Astrocyte (in vitro differentiated cells and primary cell): ENCODE results near the gene EIF3J. TPM values are rescaled to one million over a fixed set of nuclear protein-coding genes. Genes with fewer than 3 reads are reported as not detected.
A peak's percentile ranks its signal among the peaks of the same experiment; 100 is the strongest.
"Not testable (repeated sequence)": the region's sequence is repeated elsewhere in the genome, so short reads cannot be mapped to it uniquely, and the experiment has no call there.

Experiments
- DNase-seq: peaks from one replicate; pipeline ENCODE4 v3.0.0-alpha.2; 2010; ENCODE audit warnings: low read depth
- FAIRE-seq: peaks from 2 replicates; lab custom pipeline; 2011; peaks lifted over from hg19 to GRCh38; lab: Jason Lieb, UNC
- H2AFZ ChIP-seq: 2 replicates; pipeline ENCODE4 v1.6.0; 2012; ENCODE audit warnings: low read depth, low read length, inconsistent platforms
- H3K27ac ChIP-seq: 2 replicates; pipeline ENCODE4 v1.5.1; 2011; ENCODE audit warnings: low read depth, low read length, inconsistent platforms
- H3K27me3 ChIP-seq: 2 replicates; pipeline ENCODE4 v1.6.0; 2011; ENCODE audit warnings: low read length, inconsistent platforms; ENCODE audit not compliant: insufficient read depth
- H3K36me3 ChIP-seq: 2 replicates; pipeline ENCODE4 v1.5.1; 2011; ENCODE audit warnings: low read length, inconsistent platforms; ENCODE audit not compliant: insufficient read depth
- H3K4me1 ChIP-seq: 2 replicates; pipeline ENCODE4 v1.5.1; 2011; ENCODE audit warnings: low read length, inconsistent platforms; ENCODE audit not compliant: insufficient read depth
- H3K4me2 ChIP-seq: 2 replicates; pipeline ENCODE4 v1.6.0; 2012; ENCODE audit warnings: low read length, inconsistent platforms
- H3K4me3 ChIP-seq: 2 replicates; pipeline ENCODE4 v1.5.1; 2011; ENCODE audit warnings: low read depth, mild to moderate bottlenecking, low read length, inconsistent platforms; ENCODE audit not compliant: insufficient read depth
- H3K79me2 ChIP-seq: 2 replicates; pipeline ENCODE4 v1.6.0; 2012; ENCODE audit warnings: mild to moderate bottlenecking, low read length, inconsistent platforms; ENCODE audit not compliant: insufficient read depth
- H3K9ac ChIP-seq: 2 replicates; pipeline ENCODE4 v1.6.0; 2012; ENCODE audit warnings: mild to moderate bottlenecking, low read length, inconsistent platforms
- H3K9me3 ChIP-seq: 2 replicates; pipeline ENCODE4 v1.5.1; 2012; ENCODE audit warnings: low read depth, mild to moderate bottlenecking, low read length, inconsistent platforms; ENCODE audit not compliant: insufficient read depth
- H4K20me1 ChIP-seq: 2 replicates; pipeline ENCODE4 v1.6.0; 2012; ENCODE audit warnings: low read length, inconsistent platforms; ENCODE audit not compliant: insufficient read depth
- H3K27ac Mint-ChIP-seq: one replicate; pipeline ENCODE4 v1.8.0; 2021; ENCODE audit warnings: mild to moderate bottlenecking, mixed read lengths; ENCODE audit not compliant: unreplicated experiment
- H3K27me3 Mint-ChIP-seq: one replicate; pipeline ENCODE4 v1.8.0; 2021; ENCODE audit warnings: low read depth, mixed read lengths; ENCODE audit not compliant: unreplicated experiment
- H3K36me3 Mint-ChIP-seq: one replicate; pipeline ENCODE4 v1.8.0; 2021; ENCODE audit warnings: low read depth, mixed read lengths; ENCODE audit not compliant: unreplicated experiment
- H3K4me1 Mint-ChIP-seq: one replicate; pipeline ENCODE4 v1.8.0; 2021; ENCODE audit warnings: low read depth, mixed read lengths; ENCODE audit not compliant: unreplicated experiment
- H3K4me3 Mint-ChIP-seq: one replicate; pipeline ENCODE4 v1.8.0; 2021; ENCODE audit warnings: mild to moderate bottlenecking, moderate library complexity, mixed read lengths; ENCODE audit not compliant: unreplicated experiment
- H3K9me3 Mint-ChIP-seq: one replicate; pipeline ENCODE4 v1.8.0; 2021; ENCODE audit warnings: mild to moderate bottlenecking, mixed read lengths; ENCODE audit not compliant: unreplicated experiment
- CTCF ChIP-seq: IDR thresholded peaks from 2 replicates; pipeline ENCODE4 v1.5.1; 2011; ENCODE audit warnings: low read depth, mild to moderate bottlenecking, inconsistent platforms, low read length, moderate library complexity; ENCODE audit not compliant: insufficient read depth
- EZH2 ChIP-seq: IDR thresholded peaks from 2 replicates; pipeline ENCODE4 v1.6.1; 2012; ENCODE audit warnings: mild to moderate bottlenecking, low read length, inconsistent platforms; ENCODE audit not compliant: insufficient read depth
- total RNA-seq: library from RNA; stranded (reverse); gene quantifications from 2 replicates; pipeline ENCODE4 v1.2.1, GENCODE V29; 2021

EIF3J gene
- total RNA-seq, 1 donor from 2014 or later = 133 TPM

GRCh38 chr15:44541282-44541958 lies 4.5 kb downstream of the EIF3J start:
- peaks cover 68% of the 10 kb centered on the region for H4K20me1 ChIP-seq
- H3K27ac ChIP-seq = peak overlapping the region; percentile 46
- Mint-ChIP-seq H3K9me3 (no peaks in the 10 kb centered on the region), H3K4me3 (peak overlapping the region; percentile 75), H3K27me3 (no peaks in the 10 kb centered on the region), H3K4me1 (peaks cover 33% of the 10 kb centered on the region), H3K27ac (peak overlapping the region; percentile 90), H3K36me3 (peaks cover 19% of the 10 kb centered on the region)
- H2AFZ ChIP-seq = no peak overlapping the region
- TF ChIP-seq EZH2 (no peak), CTCF (no peak)
- FAIRE-seq (no peak), DNase-seq (peak; percentile 85)
- H3K4me3 ChIP-seq = peak overlapping the region; percentile 29
- H3K36me3 ChIP-seq = peaks cover 14% of the 10 kb centered on the region
- H3K79me2 ChIP-seq = peaks cover 92% of the 10 kb centered on the region
- no peaks in the 10 kb centered on the region for H3K9me3 ChIP-seq
- H3K9ac ChIP-seq = peak overlapping the region; percentile 29
- peak overlapping the region; percentile 71 for H3K4me2 ChIP-seq
- peaks cover 31% of the 10 kb centered on the region for H3K4me1 ChIP-seq
- H3K27me3 ChIP-seq = no peaks in the 10 kb centered on the region

GRCh38 chr15:44542596-44542995 lies 5.6 kb downstream of the EIF3J start:
- Histone ChIP-seq H3K27ac (no peak overlapping the region), H3K27me3 (no peaks in the 10 kb centered on the region), H3K9ac (no peak overlapping the region), H3K4me1 (peaks cover 31% of the 10 kb centered on the region), H3K4me3 (no peak overlapping the region), H3K4me2 (peak overlapping the region; percentile 71), H3K36me3 (peaks cover 14% of the 10 kb centered on the region), H3K9me3 (no peaks in the 10 kb centered on the region), H3K79me2 (peaks cover 98% of the 10 kb centered on the region), H2AFZ (no peak overlapping the region), H4K20me1 (peaks cover 79% of the 10 kb centered on the region)
- peaks cover 19% of the 10 kb centered on the region for H3K36me3 Mint-ChIP-seq
- no peak overlapping the region for H3K4me3 Mint-ChIP-seq
- no peak overlapping the region for H3K27ac Mint-ChIP-seq
- H3K4me1 Mint-ChIP-seq = peaks cover 35% of the 10 kb centered on the region
- TF ChIP-seq CTCF (no peak), EZH2 (no peak)
- H3K27me3 Mint-ChIP-seq = no peaks in the 10 kb centered on the region
- DNase-seq = no peak
- no peak for FAIRE-seq
- no peaks in the 10 kb centered on the region for H3K9me3 Mint-ChIP-seq

- H3K4me1 Mint-ChIP-seq = peaks cover 32% of the 10 kb centered on the region
- H3K79me2 ChIP-seq = peaks cover 98% of the 10 kb centered on the region
Observed at GRCh38 chr15:44544745-44545144, 7.8 kb downstream of the EIF3J start.

More at GRCh38 chr15:44544745-44545144, 7.8 kb downstream of the EIF3J start:
- not testable (repeated sequence) for H3K4me2 ChIP-seq, H3K4me3 ChIP-seq, H3K4me3 Mint-ChIP-seq, H3K9me3 ChIP-seq, H2AFZ ChIP-seq, H3K9me3 Mint-ChIP-seq, DNase-seq, H3K27ac Mint-ChIP-seq, H3K9ac ChIP-seq, FAIRE-seq, H3K27me3 ChIP-seq, H3K27ac ChIP-seq, H3K27me3 Mint-ChIP-seq
- peaks cover 23% of the 10 kb centered on the region for H3K4me1 ChIP-seq
- peaks cover 19% of the 10 kb centered on the region for H3K36me3 Mint-ChIP-seq
- peaks cover 21% of the 10 kb centered on the region for H3K36me3 ChIP-seq
- H4K20me1 ChIP-seq = peaks cover 87% of the 10 kb centered on the region
